Endodermal cell (in vitro differentiated cells): ENCODE measurements around the gene MAP3K4. TPM values are rescaled to one million over a fixed set of nuclear protein-coding genes. Genes with fewer than 3 reads are reported as not detected.

Source experiments
- DNase-seq: peaks from one replicate; pipeline ENCODE4 v3.0.0-alpha.2; 2017
- H3K27ac ChIP-seq: 2 replicates; pipeline ENCODE4 v1.5.1; 2013; ENCODE audit warnings: mild to moderate bottlenecking, low read depth, low read length, moderate library complexity
- H3K27me3 ChIP-seq: 2 replicates; pipeline ENCODE4 v1.6.1; 2013; ENCODE audit warnings: mild to moderate bottlenecking, low read length, moderate library complexity; ENCODE audit not compliant: insufficient read depth, control insufficient read depth, poor library complexity, severe bottlenecking
- H3K36me3 ChIP-seq: 2 replicates; pipeline ENCODE4 v1.7.0; 2013; ENCODE audit warnings: mild to moderate bottlenecking, low read length, moderate library complexity; ENCODE audit not compliant: control insufficient read depth, insufficient read depth
- H3K4me1 ChIP-seq: one replicate; pipeline ENCODE4 v1.7.0; 2013; ENCODE audit warnings: low read length; ENCODE audit not compliant: control insufficient read depth, insufficient read depth
- H3K4me3 ChIP-seq: 2 replicates; pipeline ENCODE4 v1.5.1; 2013; ENCODE audit warnings: mild to moderate bottlenecking, low read length, moderate library complexity
- H3K9ac ChIP-seq: 2 replicates; pipeline ENCODE4 v1.6.1; 2013; ENCODE audit warnings: mild to moderate bottlenecking, low read length, moderate library complexity; ENCODE audit not compliant: poor library complexity, severe bottlenecking; ENCODE audit errors: extremely low read depth
- H3K9me3 ChIP-seq: 2 replicates; pipeline ENCODE4 v1.6.1; 2013; ENCODE audit warnings: mild to moderate bottlenecking, low read length, moderate library complexity; ENCODE audit not compliant: control insufficient read depth
- H3K27ac Mint-ChIP-seq: 2 replicates; pipeline ENCODE4 v1.8.0; 2020; ENCODE audit warnings: mixed read lengths
- H3K27me3 Mint-ChIP-seq: 2 replicates; pipeline ENCODE4 v1.8.0; 2021; ENCODE audit warnings: mild to moderate bottlenecking, mixed read lengths; ENCODE audit not compliant: insufficient read depth
- H3K36me3 Mint-ChIP-seq: 2 replicates; pipeline ENCODE4 v1.8.0; 2020; ENCODE audit warnings: low read depth, mixed read lengths
- H3K4me1 Mint-ChIP-seq: 2 replicates; pipeline ENCODE4 v1.8.0; 2020; ENCODE audit warnings: mixed read lengths
- H3K4me3 Mint-ChIP-seq: 2 replicates; pipeline ENCODE4 v1.8.0; 2020; ENCODE audit warnings: mild to moderate bottlenecking, moderate library complexity, mixed read lengths
- H3K9me3 Mint-ChIP-seq: 2 replicates; pipeline ENCODE4 v1.8.0; 2020; ENCODE audit warnings: mild to moderate bottlenecking, mixed read lengths
- CTCF ChIP-seq: fragments of 200-600 bp; sonication (generic); conservative IDR thresholded peaks from 2 replicates; pipeline ENCODE4 v1.5.0; 2021; ENCODE audit warnings: antibody characterized with exemption, mild to moderate bottlenecking
- WGBS, 2 experiments: methylation state at CpG; one replicate each; pipeline versions ENCODE4 v1.1.5 to v1.1.7; 2013; ENCODE audit warnings: missing lambda C conversion rate in 2 of 2, mixed read lengths in 1 of 2; ENCODE audit not compliant: insufficient coverage in 1 of 2, insufficient read length in 1 of 2; 5-methylcytosine and 5-hydroxymethylcytosine counted together
- total RNA-seq, 2 donors: library from RNA; stranded (reverse); fragmentation: NEBNext Ultra II Directional in 1 of 2; extraction: Animal tissue kit (Norgen Biotek cat#: 25700) in 1 of 2; gene quantifications; 2 replicates in 1 of 2; 3 replicates in 1 of 2; pipeline ENCODE4 v1.2.1, GENCODE V29; 2021

MAP3K4 gene
- total RNA-seq, 2 donors from 2014 or later, result 82.8 to 105 TPM

- H3K27ac Mint-ChIP-seq, result peak overlapping the region; percentile 50
- 93 to 96% methylated on average over 13 to 23 of the region's 23 CpGs for WGBS, 2 experiments
- Histone ChIP-seq H3K27me3 (no peaks in the 10 kb centered on the region), H3K27ac (no peak overlapping the region), H3K9ac (no peak overlapping the region), H3K4me1 (peaks cover 2% of the 10 kb centered on the region), H3K36me3 (peaks cover 93% of the 10 kb centered on the region), H3K9me3 (no peaks in the 10 kb centered on the region), H3K4me3 (no peak overlapping the region)
- no peaks in the 10 kb centered on the region for H3K27me3 Mint-ChIP-seq
- no peak overlapping the region for H3K4me3 Mint-ChIP-seq
- no peaks in the 10 kb centered on the region for H3K9me3 Mint-ChIP-seq
- no peak for TF ChIP-seq CTCF
- DNase-seq, result no peak
- H3K36me3 Mint-ChIP-seq, result peaks cover 91% of the 10 kb centered on the region
- peaks cover 2% of the 10 kb centered on the region for H3K4me1 Mint-ChIP-seq
Observed at GRCh38 chr6:161107779-161108730, 116.5 kb downstream of the MAP3K4 start.

GRCh38 chr6:161108916-161109315 is 117.3 kb downstream of the MAP3K4 start:
- peaks cover 92% of the 10 kb centered on the region for H3K36me3 ChIP-seq
- DNase-seq, result no peak
- Mint-ChIP-seq H3K27ac (no peak overlapping the region), H3K36me3 (peaks cover 87% of the 10 kb centered on the region), H3K9me3 (no peaks in the 10 kb centered on the region), H3K4me3 (no peak overlapping the region), H3K27me3 (no peaks in the 10 kb centered on the region), H3K4me1 (peaks cover 2% of the 10 kb centered on the region)
- H3K9ac ChIP-seq, result no peak overlapping the region
- H3K9me3 ChIP-seq, result no peaks in the 10 kb centered on the region
- TF ChIP-seq CTCF, result no peak
- no peak overlapping the region for H3K4me3 ChIP-seq
- no peaks in the 10 kb centered on the region for H3K27me3 ChIP-seq
- H3K4me1 ChIP-seq, result peaks cover 2% of the 10 kb centered on the region
- H3K27ac ChIP-seq, result no peak overlapping the region
- WGBS, 2 experiments, result 79 to 88% methylated on average over 4 to 5 of the region's 5 CpGs

GRCh38 chr6:161109366-161109765 is 117.8 kb downstream of the MAP3K4 start:
- no peaks in the 10 kb centered on the region for H3K27me3 Mint-ChIP-seq
- H3K9me3 Mint-ChIP-seq, result no peaks in the 10 kb centered on the region
- H3K9me3 ChIP-seq, result no peaks in the 10 kb centered on the region
- no peak overlapping the region for H3K27ac Mint-ChIP-seq
- H3K4me3 ChIP-seq, result no peak overlapping the region
- H3K36me3 ChIP-seq, result peaks cover 95% of the 10 kb centered on the region
- H3K4me1 ChIP-seq, result peaks cover 2% of the 10 kb centered on the region
- H3K27ac ChIP-seq, result no peak overlapping the region
- DNase-seq, result no peak
- peaks cover 89% of the 10 kb centered on the region for H3K36me3 Mint-ChIP-seq
- WGBS, 2 experiments, result 95 to 100% methylated on average over 2 to 4 of the region's 4 CpGs
- TF ChIP-seq CTCF, result no peak
- no peak overlapping the region for H3K4me3 Mint-ChIP-seq
- H3K9ac ChIP-seq, result no peak overlapping the region
- peaks cover 2% of the 10 kb centered on the region for H3K4me1 Mint-ChIP-seq
- H3K27me3 ChIP-seq, result no peaks in the 10 kb centered on the region
